Transverse colon (tissue), 4 donors: Measurements from ENCODE around the gene FMO3. TPM values are rescaled to one million over a fixed set of nuclear protein-coding genes. Genes with fewer than 3 reads are reported as not detected.

ENCODE experiments used
- DNase-seq: peaks from one replicate; pipeline ENCODE4 v3.0.0-alpha.2; 2019
- H3K27ac ChIP-seq, 4 donors: fragments of 200-600 bp; sonication (generic); 2 replicates each; pipeline ENCODE4 v1.5.1; 2016 to 2018; ENCODE audit warnings: inconsistent platforms in 4 of 4
- H3K27me3 ChIP-seq: fragments of 200-600 bp; sonication (generic); 2 replicates; pipeline ENCODE4 v1.5.1; 2017; ENCODE audit warnings: inconsistent platforms
- H3K36me3 ChIP-seq, 4 donors: fragments of 200-600 bp; sonication (generic); 2 replicates each; pipeline ENCODE4 v1.5.1; 2017 to 2019; ENCODE audit warnings: inconsistent platforms in 4 of 4
- H3K4me1 ChIP-seq, 4 donors: fragments of 200-600 bp; sonication (generic); 2 replicates each; pipeline ENCODE4 v1.5.1; 2017 to 2020; ENCODE audit warnings: inconsistent platforms in 4 of 4
- H3K4me3 ChIP-seq, 4 donors: fragments of 200-600 bp; sonication (generic); 1 replicate in 1 of 4; 2 replicates in 3 of 4; pipeline versions ENCODE4 v1.5.1 to v1.6.1; 2017 to 2019; ENCODE audit warnings: inconsistent platforms in 4 of 4
- H3K9me3 ChIP-seq, 2 donors: fragments of 200-600 bp; sonication (generic); 2 replicates each; pipeline ENCODE4 v1.5.1; 2017 to 2019; ENCODE audit warnings: inconsistent platforms in 2 of 2
- EP300 ChIP-seq: sonication (generic); formaldehyde crosslinking; IDR thresholded peaks from one replicate; pipeline ENCODE4 v1.6.1; 2017; ENCODE audit warnings: antibody characterized with exemption, low read depth
- POLR2A ChIP-seq: fragments of 450-650 bp; IDR thresholded peaks from one replicate; pipeline ENCODE4 v1.6.1; 2016; ENCODE audit warnings: antibody characterized with exemption, mild to moderate bottlenecking, moderate library complexity
- POLR2AphosphoS5 ChIP-seq, 3 donors: sonication (generic); formaldehyde crosslinking; IDR thresholded peaks; one replicate each; pipeline ENCODE4 v1.6.1; 2016; ENCODE audit warnings: antibody characterized with exemption in 3 of 3
- WGBS, 2 donors: methylation state at CpG; one replicate each; pipeline ENCODE4 v1.1.5; 2018; ENCODE audit warnings: low coverage in 1 of 2; 5-methylcytosine and 5-hydroxymethylcytosine counted together
- in situ Hi-C, 4 donors: fragments of 200-750 bp; cut with MboI; loops; one replicate each; pipeline versions ENCODE4 v1.15.0 to v1.15.1; 2017; ENCODE audit warnings: low sequenced_read_pairs in 3 of 4, low pct_ligation_motif_present in 1 of 4, low pct_unique_long_range_greater_than_20kb in 1 of 4
- intact Hi-C: fragments of 100-400 bp; cut with DNase I; formaldehyde crosslinking; loops from one replicate; pipeline ENCODE4 v1.15.1; 2023; ENCODE audit warnings: low total_unique reads
- small RNA-seq, 4 donors: library from RNA; depleted of rRNA; stranded (forward); fragments of <200 nt; gene quantifications; one replicate each; pipeline ENCODE3, GENCODE V24; 2016
- total RNA-seq, 4 donors: library from RNA; depleted of rRNA; stranded (reverse); fragments of >200 nt; gene quantifications; one replicate each; pipeline ENCODE4 v1.1.0, GENCODE V29; 2016
- TF ChIP-seq, protein P1 (sequence below), 5 experiments: fragments of 200-600 bp in 3 of 5; fragments of 450-650 bp in 2 of 5; sonication (generic) in 3 of 5; IDR thresholded peaks; 1 replicate in 2 of 5; 2 replicates in 3 of 5; pipeline ENCODE4 v1.5.1; 2016 to 2017; ENCODE audit warnings: antibody characterized with exemption in 5 of 5, inconsistent platforms in 3 of 5, mild to moderate bottlenecking in 2 of 5, moderate library complexity in 1 of 5

The FMO3 gene
- total RNA-seq, 4 donors from 2014 or later = 0.55 to 1.9 (median 1.7) TPM; not detected in 1

DNA sequence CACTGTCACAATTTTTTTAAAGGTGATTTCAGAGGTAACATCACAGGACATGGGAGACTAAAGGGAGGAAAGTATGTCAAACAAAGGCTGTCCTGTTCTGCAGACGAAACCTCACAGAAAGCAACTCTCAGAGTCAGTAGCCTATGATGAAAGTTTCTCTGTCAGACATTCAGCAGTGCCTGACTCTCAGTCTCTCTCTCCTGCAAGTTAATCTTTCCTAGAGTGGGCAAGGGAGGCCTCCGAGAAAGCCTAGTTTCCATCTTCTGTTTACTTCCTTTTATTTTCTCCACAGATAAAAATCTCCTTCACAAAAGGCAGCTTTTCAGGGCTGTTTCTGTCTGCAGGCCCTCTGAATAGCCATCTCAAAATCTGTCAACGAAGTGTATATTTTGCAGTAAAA lies 69.5 kb downstream of the FMO3 start:
- in situ Hi-C loops (no loop called here), intact Hi-C loops (no loop called here)
- Histone ChIP-seq H3K27ac (peak overlapping the region in 1 of 4 donors; percentile 1), H3K4me3 (no peak overlapping the region), H3K4me1 (peaks cover 0 to 11% (median 4%) of the 10 kb centered on the region in 4 donors), H3K9me3 (no peaks in the 10 kb centered on the region), H3K27me3 (no peaks in the 10 kb centered on the region), H3K36me3 (no peaks in the 10 kb centered on the region)
- DNase-seq = no peak
- WGBS, 2 donors = 35 to 44% methylated on average over 3 of the region's 3 CpGs
- TF ChIP-seq POLR2A = no peak
- no peak for TF ChIP-seq EP300
- TF ChIP-seq, protein P1, sequence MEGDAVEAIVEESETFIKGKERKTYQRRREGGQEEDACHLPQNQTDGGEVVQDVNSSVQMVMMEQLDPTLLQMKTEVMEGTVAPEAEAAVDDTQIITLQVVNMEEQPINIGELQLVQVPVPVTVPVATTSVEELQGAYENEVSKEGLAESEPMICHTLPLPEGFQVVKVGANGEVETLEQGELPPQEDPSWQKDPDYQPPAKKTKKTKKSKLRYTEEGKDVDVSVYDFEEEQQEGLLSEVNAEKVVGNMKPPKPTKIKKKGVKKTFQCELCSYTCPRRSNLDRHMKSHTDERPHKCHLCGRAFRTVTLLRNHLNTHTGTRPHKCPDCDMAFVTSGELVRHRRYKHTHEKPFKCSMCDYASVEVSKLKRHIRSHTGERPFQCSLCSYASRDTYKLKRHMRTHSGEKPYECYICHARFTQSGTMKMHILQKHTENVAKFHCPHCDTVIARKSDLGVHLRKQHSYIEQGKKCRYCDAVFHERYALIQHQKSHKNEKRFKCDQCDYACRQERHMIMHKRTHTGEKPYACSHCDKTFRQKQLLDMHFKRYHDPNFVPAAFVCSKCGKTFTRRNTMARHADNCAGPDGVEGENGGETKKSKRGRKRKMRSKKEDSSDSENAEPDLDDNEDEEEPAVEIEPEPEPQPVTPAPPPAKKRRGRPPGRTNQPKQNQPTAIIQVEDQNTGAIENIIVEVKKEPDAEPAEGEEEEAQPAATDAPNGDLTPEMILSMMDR (IDR thresholded peaks at IDR 0.05) = no peak

DNA sequence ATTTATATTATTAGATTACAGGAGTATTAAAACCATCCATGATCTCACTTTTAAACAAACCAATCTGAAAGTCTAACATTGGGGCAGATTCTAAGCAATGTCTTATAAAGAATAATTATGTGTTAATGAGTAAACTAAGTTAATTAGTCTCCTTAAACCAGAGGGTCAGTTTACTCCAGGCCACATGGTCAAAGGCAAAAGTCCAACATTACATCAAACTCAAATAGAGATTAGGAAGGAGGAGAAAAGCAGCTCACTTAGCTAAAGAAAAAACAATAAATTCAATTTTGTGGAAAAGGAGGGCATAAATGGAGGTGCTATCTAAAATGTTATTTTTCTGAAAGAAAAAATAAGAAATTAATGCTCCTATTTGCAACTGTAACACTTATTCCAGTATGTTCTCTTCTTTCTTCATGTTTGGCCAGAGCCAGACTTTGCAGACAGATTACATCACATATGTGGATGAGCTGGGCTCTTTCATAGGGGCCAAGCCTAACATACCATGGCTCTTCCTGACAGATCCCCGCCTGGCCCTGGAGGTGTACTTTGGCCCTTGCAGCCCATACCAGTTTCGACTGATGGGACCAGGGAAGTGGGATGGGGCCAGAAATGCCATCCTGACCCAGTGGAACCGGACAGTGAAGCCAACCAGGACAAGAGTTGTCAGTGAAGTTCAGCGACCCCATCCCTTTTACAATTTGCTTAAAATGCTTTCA lies 70.1 kb downstream of the FMO3 start:
- Histone ChIP-seq H3K27ac (peak overlapping the region in 2 of 4 donors; percentile 1 to 12), H3K9me3 (no peaks in the 10 kb centered on the region), H3K27me3 (no peaks in the 10 kb centered on the region), H3K4me3 (no peak overlapping the region), H3K4me1 (peaks cover 0 to 11% (median 4%) of the 10 kb centered on the region in 4 donors), H3K36me3 (no peaks in the 10 kb centered on the region)
- no peak for DNase-seq
- intact Hi-C loops = no loop called here
- no peak for TF ChIP-seq POLR2A
- no peak for TF ChIP-seq EP300
- no peak for TF ChIP-seq POLR2AphosphoS5 (IDR thresholded peaks at IDR 0.05)
- TF ChIP-seq, protein P1 (IDR thresholded peaks at IDR 0.05) = no peak
- in situ Hi-C loops = no loop called here
- 80% methylated on average over 4 of the region's 4 CpGs; no CpG with 5 or more reads in 1 of the 2 donors for whole genome bisulfite sequencing, 2 donors

DNA sequence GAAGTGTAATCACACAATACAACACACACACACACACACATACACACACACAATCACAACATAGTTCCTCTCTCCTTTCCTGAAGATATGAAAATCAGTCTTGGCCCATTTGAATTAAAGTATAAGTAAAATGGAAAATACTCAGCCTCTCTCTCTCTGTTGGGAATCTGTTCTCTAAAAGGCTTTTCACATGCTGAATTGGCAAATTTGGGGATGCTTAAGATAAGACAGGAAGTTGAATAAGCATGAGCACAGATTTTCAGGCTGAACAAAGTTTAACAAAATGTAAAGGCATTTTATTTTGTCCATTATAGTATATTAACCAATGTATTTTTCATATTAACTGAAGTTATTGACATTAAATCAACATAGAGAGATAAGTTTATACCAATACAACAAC lies 70.7 kb downstream of the FMO3 start:
- Histone ChIP-seq H3K27ac (no peak overlapping the region), H3K4me3 (no peak overlapping the region), H3K27me3 (no peaks in the 10 kb centered on the region), H3K36me3 (no peaks in the 10 kb centered on the region), H3K4me1 (peaks cover 0 to 11% (median 4%) of the 10 kb centered on the region in 4 donors), H3K9me3 (no peaks in the 10 kb centered on the region)
- no peak for DNase-seq
- in situ Hi-C loops = no loop called here
- intact Hi-C loops = no loop called here
- no peak for TF ChIP-seq POLR2AphosphoS5 (IDR thresholded peaks at IDR 0.05)
- no peak for TF ChIP-seq POLR2A
- no peak for TF ChIP-seq EP300
- TF ChIP-seq, protein P1 (IDR thresholded peaks at IDR 0.05) = no peak

DNA sequence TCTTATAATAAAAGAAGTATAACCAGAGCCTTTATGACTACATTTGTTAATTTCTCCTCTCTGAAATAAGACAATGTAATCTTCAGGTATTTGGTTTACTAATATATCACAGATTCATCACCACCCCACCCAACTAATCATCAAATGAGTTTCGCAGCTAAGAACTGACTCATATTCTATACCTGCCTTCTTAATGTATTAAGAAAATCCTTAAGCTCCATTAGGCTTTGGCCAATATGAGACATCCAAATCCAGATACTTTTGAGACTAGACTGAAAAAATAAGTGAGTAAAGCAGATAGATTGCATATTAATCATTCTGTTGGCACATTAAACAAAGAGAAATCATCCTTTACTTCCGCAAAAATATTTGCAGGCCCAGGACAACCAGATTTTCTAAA lies 75.7 kb downstream of the FMO3 start:
- intact Hi-C loops = no loop called here

More for the DNA sequence above, 75.7 kb downstream of the FMO3 start:
- Histone ChIP-seq H3K27ac (no peak overlapping the region), H3K9me3 (no peaks in the 10 kb centered on the region), H3K27me3 (no peaks in the 10 kb centered on the region), H3K4me1 (no peaks in the 10 kb centered on the region), H3K36me3 (no peaks in the 10 kb centered on the region), H3K4me3 (no peak overlapping the region)
- WGBS, 2 donors = 90 to 96% methylated on average over 2 of the region's 2 CpGs
- TF ChIP-seq EP300 (no peak), POLR2A (no peak), POLR2AphosphoS5 (IDR thresholded peaks at IDR 0.05) (no peak)
- TF ChIP-seq, protein P1 (IDR thresholded peaks at IDR 0.05) = no peak
- no peak for DNase-seq
- in situ Hi-C loops = no loop called here

Small RNAs within 50 kb of the gene (small RNA-seq; reads per million reads assigned to genes)
- 0 to 0.35 (median 0.06) reads per million in 4 donors for gene MIR1295A

Other genes with a start within 250 kb of the FMO3 start
- gene MROH9, start 155.4 kb upstream of the FMO3 start, total RNA-seq = not detected
- 10 to 100 TPM in 1 of 4 donors, 1 to 10 TPM in 2, not detected in 1; 3.0 to 12.5 (median 4.9) TPM for gene FMO2, start 94.4 kb downstream of the FMO3 start, total RNA-seq
- not detected for gene FMO1, start 157.6 kb downstream of the FMO3 start, total RNA-seq
- 100 to 1,000 TPM in 1 of 4 donors, 10 to 100 TPM in 1, 1 to 10 TPM in 1, under 1 TPM in 1; 1.00 to 178 (median 17.6) TPM for gene FMO4, start 223.3 kb downstream of the FMO3 start, total RNA-seq